Ramos (cell line): ENCODE results near the gene CCDC27.
"Not testable (repeated sequence)": the region's sequence is repeated elsewhere in the genome, so short reads cannot be mapped to it uniquely, and the experiment has no call there.

Experiments used
- in situ Hi-C: fragments of 300-500 bp; cut with MboI; formaldehyde crosslinking; loops from one replicate; pipeline ENCODE4 v1.14.3; 2022; ENCODE audit warnings: low sequenced_read_pairs; ENCODE audit not compliant: unreplicated experiment

The CCDC27 gene

DNA sequence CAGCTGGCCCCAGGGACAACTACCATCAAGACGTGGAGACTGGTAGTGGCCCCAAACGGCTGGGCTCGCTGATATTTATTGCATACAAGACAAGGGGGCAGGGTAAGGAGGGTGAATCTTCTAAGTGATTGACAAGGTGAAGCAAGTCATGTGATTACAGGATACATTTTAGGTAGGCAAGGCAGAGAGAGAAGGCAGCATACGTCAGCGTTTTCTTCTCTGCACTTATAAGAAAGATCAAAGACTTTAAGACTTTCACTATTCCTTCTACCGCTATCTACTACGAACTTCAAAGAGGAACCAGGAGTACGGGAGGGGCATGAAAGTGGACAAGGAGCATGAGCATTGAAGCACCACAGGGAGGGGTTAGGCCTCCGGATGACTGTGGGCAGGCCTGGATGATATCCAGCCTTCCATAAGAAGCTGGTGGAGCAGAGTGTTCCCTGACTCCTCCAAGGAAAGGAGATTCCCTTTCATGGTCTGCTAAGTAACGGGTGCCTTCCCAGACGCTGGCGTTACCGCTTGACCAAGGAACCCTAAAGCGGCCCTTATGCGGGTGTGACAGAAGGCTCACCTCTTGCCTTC, 3.8 kb upstream of the CCDC27 start:
- in situ Hi-C loops, result not testable (repeated sequence)

DNA sequence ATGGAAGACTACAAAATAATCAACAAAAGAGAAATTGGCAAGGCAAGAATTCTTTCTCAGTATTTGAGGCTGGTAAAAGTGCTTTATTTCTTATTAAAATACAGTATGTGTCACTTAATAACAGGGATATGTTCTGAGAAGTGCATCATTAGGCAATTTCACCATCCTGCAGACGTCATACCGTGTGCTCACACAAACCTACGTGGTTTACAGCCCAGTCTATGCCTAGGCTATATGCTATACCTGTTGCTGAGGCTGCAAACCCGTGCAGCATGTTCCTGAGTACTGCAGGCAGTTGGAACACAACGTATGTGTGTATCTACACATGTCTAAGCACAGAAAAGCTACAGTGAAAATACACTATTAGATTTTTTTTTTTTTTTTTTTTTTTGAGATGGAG, 2.7 kb upstream of the CCDC27 start:
- in situ Hi-C loops, result no loop called here

DNA sequence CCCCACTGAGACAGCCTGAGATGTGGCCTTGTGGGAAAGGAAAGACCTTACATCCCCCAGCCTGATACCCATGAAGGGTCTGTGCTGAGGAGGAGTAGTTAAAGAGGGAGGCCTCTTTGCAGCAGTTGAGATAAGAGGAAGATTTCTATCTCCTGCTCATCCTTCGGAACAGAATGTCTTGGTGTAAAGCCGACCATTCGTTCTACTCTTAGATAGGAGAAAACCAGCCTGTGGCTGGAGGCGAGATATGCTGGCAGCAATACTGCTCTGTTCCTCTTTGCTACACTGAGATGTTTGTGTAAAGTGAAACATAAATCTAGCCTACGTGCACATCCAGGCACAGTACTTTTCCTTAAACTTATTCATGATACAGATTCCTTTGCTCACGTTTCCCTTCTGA, 1.5 kb upstream of the CCDC27 start:
- in situ Hi-C loops, result no loop called here

DNA sequence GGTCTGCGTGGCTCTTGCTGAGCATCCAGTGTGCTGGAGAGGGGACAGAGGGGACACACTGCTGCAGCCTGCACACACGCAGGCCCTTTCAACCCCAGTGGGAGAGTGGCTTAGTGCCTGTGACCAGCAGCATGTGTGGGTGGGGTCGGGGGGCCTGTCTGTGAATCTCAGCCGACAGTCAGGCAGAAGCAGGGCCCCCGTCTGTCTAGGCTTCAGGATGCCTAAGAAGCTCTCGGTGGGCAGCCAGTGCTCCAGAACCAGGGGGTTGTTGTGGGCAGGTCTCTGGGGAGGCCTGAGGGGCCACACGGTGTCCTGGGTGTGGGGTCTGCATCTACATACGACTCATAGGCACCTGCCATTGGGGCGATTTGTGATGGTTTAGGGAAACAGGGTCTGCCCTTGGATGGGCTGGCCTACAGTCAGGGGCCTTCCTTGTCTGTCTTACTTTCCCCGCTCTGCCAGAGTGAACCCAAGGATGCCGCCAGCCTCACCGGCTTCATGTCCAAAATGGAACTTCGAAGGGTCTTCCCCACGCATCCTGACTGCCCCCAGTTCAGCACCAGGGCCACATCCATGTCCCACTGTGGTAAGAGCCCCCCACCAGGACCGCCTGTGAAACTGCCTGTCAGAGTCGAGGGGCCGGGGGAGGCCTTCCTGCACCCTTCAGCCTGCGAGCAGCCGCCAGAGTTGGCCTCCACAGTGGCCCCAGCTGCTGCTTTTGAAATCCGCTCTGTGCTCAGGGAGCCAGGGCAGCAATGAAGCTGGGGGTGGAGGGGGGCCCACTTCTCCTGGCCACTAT, 1.6 kb downstream of the CCDC27 start:
- in situ Hi-C loops, result no loop called here

DNA sequence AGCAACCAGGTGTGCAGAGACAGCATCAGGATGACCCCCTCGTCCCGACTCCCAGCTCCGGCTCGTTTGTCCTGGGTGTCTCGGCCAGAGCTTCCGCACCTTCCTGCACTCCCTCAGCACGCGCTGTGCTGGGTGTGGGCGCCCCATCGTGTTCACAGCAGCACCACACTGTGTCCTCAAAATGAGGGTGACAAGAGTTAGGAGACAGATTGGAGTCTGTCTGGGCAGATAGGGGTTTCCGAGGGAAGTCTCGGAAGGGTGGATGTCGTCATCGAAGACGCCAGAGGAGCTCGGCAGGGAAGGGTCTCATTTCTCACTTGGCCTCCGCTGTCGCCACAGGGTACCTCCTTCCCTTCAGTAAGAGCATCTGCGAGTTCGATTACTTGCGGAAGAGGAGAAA, 4.1 kb downstream of the CCDC27 start:
- in situ Hi-C loops, result no loop called here

DNA sequence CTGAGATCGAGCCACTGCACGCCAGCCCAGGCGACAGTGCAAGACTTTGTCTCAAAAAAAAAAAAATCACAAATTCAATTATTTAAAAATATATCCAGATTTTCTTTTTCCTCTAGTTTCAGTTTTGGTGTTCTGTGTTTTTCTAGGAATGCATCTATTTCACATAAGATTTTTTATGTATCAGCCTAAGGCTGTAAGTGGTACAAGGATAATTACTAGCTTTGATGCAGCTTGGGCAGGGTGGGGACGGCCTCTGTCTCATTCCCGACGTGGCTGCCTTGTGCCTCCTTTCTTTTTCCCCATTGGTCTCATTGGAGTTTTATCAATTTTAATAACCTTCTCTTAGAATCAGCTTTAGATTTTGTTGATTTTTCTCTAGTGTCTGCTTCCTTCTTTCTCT, 6.9 kb downstream of the CCDC27 start:
- in situ Hi-C loops, result no loop called here

DNA sequence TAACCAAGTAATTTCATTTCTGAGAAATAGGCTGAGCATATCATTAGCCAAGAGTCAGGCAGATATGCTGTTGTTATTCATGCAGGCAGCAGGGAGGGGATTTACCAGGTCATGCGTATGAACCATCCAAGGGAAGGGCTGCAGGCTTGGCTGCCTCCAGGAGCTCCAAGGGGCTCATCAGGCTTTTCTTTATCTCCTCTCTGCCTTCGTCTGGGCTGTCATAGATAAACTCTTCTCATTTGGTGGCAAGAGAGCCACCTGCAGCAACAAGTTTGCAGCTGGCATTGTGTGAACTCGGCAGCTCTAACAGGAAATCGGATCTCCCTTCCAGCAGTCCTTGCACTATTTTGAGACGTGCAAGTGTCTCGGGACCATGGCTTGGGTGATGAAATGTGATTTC, 7.5 kb downstream of the CCDC27 start:
- in situ Hi-C loops, result no loop called here

DNA sequence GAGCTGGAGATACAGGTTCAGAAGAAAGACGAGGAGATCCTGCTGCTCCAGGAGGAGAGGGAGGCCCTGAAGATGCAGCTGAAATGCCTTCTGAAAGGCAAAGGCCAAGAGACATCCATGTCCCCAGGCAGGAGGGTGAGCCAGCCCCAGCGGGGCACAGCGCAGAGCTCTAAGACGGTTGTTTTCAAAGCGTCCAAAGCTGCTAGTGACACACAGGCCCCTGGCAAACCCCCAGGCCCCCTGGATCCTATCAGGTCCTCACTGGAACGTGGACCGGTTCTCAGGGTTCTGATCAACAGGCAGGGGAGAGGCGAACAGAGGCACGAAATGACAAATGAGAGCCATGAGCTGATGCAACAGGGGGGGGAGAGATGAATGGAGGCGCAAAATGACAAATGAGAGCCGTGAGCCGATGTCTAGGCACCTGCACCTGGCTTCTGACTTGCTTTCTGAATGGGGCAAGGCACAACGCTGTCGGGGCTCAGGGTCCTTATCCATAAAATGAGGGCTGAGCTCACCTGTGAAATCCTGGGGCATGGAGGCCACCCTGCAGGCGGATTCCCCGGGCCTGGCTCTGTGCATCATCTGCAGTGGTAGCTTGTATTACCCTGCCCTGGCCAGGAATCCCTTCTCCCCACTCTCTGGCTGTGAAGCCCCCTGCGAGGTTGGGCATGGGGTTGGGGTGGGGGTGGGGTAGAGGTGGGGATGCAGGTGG, 9.2 kb downstream of the CCDC27 start:
- in situ Hi-C loops, result no loop called here

DNA sequence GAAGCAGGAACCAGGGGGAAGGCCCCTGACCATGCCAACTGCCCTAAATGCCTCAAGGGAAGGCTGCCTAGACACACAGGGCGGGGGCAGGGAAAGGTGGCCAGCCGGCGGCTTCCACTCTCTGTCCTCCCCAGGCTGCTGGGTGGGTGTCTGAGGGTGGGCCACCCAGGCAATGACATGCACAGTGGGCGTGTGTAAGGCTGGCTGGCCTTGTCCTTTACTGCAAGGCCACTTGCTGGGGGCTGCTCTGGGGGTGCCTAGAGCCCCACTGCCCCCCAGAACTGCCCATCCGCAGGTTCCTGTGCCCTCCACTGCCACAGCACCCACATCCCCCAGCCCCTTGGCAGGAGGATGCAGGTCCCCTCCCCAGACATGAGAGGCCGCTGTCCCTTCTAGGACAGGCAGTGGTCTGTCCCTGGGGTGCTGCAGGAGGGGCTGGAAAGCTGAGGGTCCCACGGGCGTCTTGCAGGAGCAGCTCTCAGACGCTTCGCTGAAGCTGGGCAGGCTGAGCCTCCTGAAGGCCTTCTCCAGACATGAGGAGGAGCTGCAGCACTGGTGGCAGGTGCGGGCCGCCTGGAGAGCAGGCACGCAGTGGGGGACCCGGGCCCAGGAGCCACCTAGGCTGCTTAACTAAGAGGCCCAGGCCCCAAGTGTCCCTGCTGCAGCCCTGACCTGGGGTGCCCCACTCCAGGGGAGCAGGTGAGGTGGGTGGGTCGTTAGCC, 10.1 kb downstream of the CCDC27 start:
- in situ Hi-C loops, result no loop called here

DNA sequence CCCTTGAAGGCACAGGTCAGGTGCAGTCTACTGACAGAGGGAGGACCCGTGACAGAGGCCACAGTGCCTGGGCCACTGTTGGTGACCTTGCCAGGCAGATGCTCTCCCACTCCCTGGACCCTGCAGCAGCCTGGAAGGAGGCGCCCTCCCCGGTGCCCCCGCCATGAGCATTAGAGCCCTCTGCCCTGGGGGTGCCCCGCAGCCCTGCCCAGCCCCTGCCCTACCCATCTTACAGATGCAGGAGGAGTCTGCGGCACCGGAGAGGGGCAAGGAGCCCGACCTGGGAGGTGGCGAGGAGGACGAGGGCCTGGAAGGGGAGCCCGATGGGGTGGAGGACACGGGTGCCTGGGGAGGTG, 10.6 kb downstream of the CCDC27 start:
- in situ Hi-C loops, result no loop called here

DNA sequence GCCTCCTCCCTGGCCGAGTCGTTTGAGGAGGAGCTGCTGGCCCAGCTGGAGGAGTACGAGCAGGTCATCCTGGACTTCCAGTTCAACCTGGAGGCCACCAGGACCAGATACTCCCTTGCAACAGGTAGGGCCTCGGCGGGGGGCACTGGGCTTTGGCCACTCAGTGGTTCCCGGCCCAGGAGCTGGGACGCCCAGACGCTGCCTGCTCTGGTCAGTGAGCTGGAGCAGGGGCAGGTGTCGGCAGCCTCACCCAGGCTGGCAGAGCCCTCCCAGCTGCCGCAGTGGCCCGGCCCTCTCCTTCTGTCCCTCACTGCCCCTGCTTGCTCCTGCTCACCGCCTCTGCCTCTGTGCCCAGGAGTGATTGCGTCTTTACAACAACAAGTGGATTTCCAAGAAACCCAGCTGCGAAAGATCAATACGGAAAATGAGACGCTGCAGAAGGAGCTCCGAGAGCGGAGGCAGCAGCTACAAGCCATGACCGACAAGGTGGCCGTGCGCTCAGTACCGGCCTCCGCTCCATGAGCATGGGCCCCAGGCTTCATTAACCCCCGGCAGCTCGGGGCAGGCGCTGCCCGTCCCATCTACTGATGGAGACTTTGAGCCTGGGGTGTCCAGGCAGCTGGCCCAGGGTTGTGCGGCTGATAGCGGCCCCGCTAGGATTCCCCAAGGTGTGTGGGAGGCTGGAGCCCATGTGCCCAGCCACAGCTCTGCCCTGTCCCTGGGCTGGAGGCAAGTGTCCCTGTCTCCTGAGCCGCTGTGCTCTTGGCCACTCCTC, 11.3 kb downstream of the CCDC27 start:
- in situ Hi-C loops, result no loop called here

DNA sequence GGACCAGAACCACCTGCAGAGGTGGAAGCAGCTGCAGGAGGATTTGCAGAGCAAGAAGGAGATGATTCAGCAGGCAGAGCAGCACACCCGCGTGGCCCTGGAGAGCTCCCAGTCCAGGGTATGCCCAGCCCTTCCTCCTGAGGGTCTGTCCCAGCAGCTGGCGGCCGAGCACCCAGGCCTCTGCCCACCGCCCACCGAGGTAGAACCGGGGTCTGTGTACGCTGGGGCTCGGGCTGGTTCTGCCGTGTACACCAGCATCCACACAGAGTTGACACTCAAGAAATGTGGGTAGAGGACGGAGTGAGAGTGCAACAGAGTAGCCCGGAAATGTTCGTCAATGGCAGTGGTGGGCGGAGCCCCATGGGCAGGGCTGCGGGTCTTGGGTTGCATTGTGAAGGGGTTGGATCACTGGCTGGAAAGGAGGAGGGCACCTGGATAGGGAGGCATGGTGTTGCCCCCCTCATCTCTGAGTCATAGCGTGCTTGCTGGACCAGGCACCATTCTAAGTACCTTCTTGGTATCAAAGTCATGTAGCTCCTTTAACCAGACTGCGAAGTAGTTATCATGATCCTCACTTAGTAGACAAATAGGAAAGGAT, 15.2 kb downstream of the CCDC27 start:
- in situ Hi-C loops, result no loop called here

DNA sequence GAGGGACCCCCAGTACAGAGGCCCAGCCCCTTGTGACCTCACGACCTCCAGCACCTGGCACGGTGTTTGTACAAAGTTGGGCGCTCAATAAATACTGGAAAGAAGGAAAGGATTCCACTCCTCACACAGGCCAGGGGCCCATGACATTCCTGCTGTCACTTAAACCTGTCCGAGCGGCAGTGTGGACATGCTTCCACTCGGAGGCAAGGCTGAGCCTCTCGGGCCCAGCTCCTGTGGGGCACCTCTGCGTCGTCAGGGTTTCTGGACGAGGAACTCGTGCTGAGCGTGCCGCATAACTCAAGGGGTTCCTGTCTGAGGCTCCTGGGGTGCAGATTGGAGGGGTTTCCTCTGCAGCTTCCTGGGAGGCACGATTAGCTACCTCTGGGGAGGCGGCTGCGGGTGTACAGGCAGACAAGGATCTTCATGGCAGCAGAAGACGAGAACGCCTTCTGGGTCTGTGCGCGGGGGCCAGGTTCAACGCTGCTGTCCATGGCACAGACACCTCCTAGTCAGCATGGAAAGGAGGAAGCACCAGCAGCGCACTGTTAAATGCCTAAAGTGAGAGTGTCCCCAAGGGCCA, 16.7 kb downstream of the CCDC27 start:
- in situ Hi-C loops, result no loop called here

DNA sequence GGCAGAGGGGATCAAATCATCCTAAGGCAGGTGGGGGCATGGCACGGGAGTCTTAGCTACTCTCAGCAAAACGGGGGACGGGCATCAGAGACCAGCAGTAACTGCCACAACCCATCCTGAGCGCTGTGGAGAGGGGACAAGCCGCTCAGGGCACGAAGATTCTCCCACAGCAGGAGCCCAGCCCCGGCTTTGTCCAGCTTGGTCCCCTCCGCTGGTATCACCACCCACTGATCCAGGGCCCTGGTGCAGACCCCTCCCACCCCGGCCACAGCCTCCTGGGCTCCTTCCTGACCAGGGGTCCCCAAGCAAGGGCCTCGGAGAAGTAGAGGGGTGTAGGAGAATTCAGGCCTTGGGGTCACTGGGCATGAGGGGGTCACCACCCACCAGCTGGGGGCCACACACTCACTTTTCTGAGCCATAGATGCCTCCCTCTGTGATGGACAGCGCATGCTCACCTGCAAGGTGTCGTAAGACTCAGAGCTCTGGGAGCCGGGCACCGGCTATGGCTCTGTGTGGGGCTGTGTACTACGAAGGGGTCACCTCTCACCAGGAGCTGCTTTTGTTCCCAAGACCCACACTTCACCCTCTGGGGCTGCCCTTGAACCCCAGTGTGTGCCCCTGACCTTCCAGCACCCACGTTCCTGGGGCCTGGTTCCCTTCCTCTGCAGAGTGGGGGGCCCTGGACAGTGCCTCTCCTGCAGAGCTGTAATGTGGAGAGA, 18.0 kb downstream of the CCDC27 start:
- in situ Hi-C loops, result no loop called here

DNA sequence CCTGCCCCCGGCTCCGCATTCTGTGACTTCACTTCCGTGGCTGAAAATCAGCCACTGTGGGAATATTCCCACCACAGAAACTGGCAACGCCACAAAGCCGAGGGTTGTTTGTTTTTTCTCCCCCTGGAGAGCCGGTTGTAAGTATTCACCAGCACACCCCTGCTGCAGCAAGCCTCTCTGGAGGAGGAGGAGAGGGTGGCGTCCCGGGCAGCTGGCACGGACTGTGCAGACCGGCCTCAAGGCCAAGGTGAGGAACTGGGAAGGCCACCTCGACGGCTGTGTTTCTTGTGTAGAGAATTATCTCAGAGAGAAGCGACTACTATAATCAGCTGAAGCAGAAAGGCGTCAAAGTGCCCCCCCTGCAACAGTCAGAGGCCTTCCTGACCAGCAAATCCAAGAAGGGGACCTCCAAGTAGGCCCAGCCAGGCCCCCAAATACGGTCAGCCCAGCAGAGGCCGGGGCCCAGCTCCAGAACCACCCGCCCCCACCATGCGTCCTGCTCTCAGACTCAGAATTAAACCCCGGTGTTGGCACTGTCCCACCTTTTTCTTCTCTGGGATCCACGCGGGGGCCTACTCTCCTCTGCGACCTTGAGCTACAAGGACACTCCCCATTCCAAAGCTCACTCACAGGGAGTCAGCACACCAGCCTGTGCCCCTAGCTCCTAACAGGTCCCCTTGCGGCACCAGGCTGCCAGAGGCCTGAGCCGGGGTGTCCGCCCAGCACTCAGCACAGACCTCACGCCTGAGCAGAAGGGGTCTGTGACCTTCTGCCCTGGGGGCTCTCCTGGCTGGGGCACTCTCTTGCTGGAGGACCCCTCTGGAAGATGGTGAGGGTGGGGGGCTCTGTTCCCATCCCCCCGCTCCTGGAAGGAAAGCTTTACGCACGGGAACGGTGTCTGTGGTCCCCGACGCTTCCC, 19.1 kb downstream of the CCDC27 start:
- in situ Hi-C loops, result no loop called here

DNA sequence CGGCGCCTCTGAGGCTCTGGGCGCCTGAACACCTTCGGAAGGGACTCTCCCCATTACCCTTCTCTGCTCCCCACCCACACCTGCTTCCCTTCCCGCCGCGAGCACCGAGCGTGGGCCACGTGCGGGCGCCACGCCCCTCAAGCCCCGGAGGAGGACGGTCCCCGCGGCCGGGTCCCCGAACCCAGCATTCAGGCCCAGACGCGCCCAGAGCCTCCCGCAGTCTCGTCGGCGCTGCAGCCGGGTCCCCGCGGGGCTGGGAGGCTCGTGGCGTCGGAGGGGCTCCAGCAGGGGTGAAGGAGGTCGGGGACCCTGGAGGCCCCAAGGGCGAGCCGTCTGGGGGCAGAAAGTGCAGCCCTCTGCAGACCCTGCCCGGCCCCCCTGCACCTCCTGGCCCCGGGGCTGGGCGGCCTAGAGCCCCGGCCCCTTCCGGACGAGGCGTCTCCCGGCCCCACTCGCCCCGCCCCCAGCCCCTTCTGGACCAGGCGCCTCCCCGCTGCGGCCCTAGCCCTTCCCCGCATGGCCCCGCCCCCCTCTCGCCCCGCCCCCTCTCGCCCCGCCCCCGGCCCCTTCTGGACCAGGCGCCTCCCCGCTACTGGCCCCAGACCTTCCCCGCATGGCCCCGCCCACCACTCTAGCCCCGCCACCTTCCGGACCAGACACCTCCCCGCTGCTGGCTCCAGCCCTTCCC, 19.9 kb downstream of the CCDC27 start:
- in situ Hi-C loops, result no loop called here
